Prostate gland (tissue), 1 donor: ENCODE data around the gene KRT26.

ENCODE experiments used
- POLR2A ChIP-seq: fragments of 450-650 bp; IDR thresholded peaks from one replicate; pipeline ENCODE4 v1.6.1; 2016; ENCODE audit warnings: antibody characterized with exemption, mild to moderate bottlenecking
- POLR2AphosphoS5 ChIP-seq: sonication (generic); formaldehyde crosslinking; IDR thresholded peaks from one replicate; pipeline ENCODE4 v1.6.1; 2017; ENCODE audit warnings: antibody characterized with exemption

GRCh38 chr17:40815381-40815780 is 43.4 kb upstream of the KRT26 start:
- TF ChIP-seq POLR2AphosphoS5 (no peak), POLR2A (no peak)
